ENCODE results near the gene RETREG2. TPM values are rescaled to one million over a fixed set of nuclear protein-coding genes. Genes with fewer than 3 reads are reported as not detected.

The RETREG2 gene
- total RNA-seq, 1 experiment from 2014 or later, result 69.7 TPM

GRCh38 chr2:219179601-219180465 is 1.8 kb downstream of the RETREG2 start:
- peaks cover 21% of the 10 kb centered on the region for H3K4me1 Mint-ChIP-seq (ENCODE audit: low read depth, unreplicated experiment)
- no peaks in the 10 kb centered on the region for H3K9me3 Mint-ChIP-seq (ENCODE audit: low read depth, unreplicated experiment)
- TF ChIP-seq CTCF (IDR thresholded peaks at IDR 0.05; ENCODE audit: unreplicated experiment), result no peak
- intact Hi-C loops (cut with micrococcal nuclease; ENCODE audit: unreplicated experiment), result loop anchor here (5.0 kb wide), 1 partner anchor 117 kb away; no protein-coding TSS in a partner anchor
- CTCF ChIA-PET, result interaction anchor here (0.6 kb wide), 1 partner anchor 182 kb away, joined by 4 read pairs; no protein-coding TSS in a partner anchor
- DNase-seq, result no peak
- H3K27me3 Mint-ChIP-seq (ENCODE audit: unreplicated experiment), result no peaks in the 10 kb centered on the region
- no peak overlapping the region for H3K4me3 Mint-ChIP-seq (ENCODE audit: low read depth, unreplicated experiment)
- no peak overlapping the region for H3K27ac Mint-ChIP-seq (ENCODE audit: unreplicated experiment)
- peaks cover 52% of the 10 kb centered on the region for H3K36me3 Mint-ChIP-seq (ENCODE audit: insufficient read depth, unreplicated experiment)
- BruUV-seq (replicated peaks), result no TSS peak

GRCh38 chr2:219180961-219181360 is 2.9 kb downstream of the RETREG2 start:
- TF ChIP-seq CTCF (IDR thresholded peaks at IDR 0.05; ENCODE audit: unreplicated experiment), result no peak
- BruUV-seq (replicated peaks), result no TSS peak
- CTCF ChIA-PET, result interaction anchor here (0.6 kb wide), 1 partner anchor 207 kb away, joined by 3 read pairs; no protein-coding TSS in a partner anchor
- Mint-ChIP-seq H3K4me3 (ENCODE audit: low read depth, unreplicated experiment) (no peak overlapping the region), H3K9me3 (ENCODE audit: low read depth, unreplicated experiment) (no peaks in the 10 kb centered on the region), H3K4me1 (ENCODE audit: low read depth, unreplicated experiment) (peaks cover 21% of the 10 kb centered on the region), H3K27me3 (ENCODE audit: unreplicated experiment) (no peaks in the 10 kb centered on the region), H3K27ac (ENCODE audit: unreplicated experiment) (no peak overlapping the region), H3K36me3 (ENCODE audit: insufficient read depth, unreplicated experiment) (peaks cover 42% of the 10 kb centered on the region)
- DNase-seq, result no peak
- intact Hi-C loops (cut with micrococcal nuclease; ENCODE audit: unreplicated experiment), result no loop called here

GRCh38 chr2:219181531-219181930 is 3.5 kb downstream of the RETREG2 start:
- no peaks in the 10 kb centered on the region for H3K27me3 Mint-ChIP-seq (ENCODE audit: unreplicated experiment)
- H3K9me3 Mint-ChIP-seq (ENCODE audit: low read depth, unreplicated experiment), result no peaks in the 10 kb centered on the region
- no peak overlapping the region for H3K27ac Mint-ChIP-seq (ENCODE audit: unreplicated experiment)
- intact Hi-C loops (cut with micrococcal nuclease; ENCODE audit: unreplicated experiment), result no loop called here
- no peak for DNase-seq
- CTCF ChIA-PET, result no interaction called here
- peaks cover 21% of the 10 kb centered on the region for H3K4me1 Mint-ChIP-seq (ENCODE audit: low read depth, unreplicated experiment)
- no TSS peak for BruUV-seq (replicated peaks)
- H3K36me3 Mint-ChIP-seq (ENCODE audit: insufficient read depth, unreplicated experiment), result peaks cover 36% of the 10 kb centered on the region
- TF ChIP-seq CTCF (IDR thresholded peaks at IDR 0.05; ENCODE audit: unreplicated experiment), result no peak
- no peak overlapping the region for H3K4me3 Mint-ChIP-seq (ENCODE audit: low read depth, unreplicated experiment)

GRCh38 chr2:219182331-219183150 is 4.5 kb downstream of the RETREG2 start:
- Mint-ChIP-seq H3K27ac (ENCODE audit: unreplicated experiment) (no peak overlapping the region), H3K4me3 (ENCODE audit: low read depth, unreplicated experiment) (no peak overlapping the region), H3K36me3 (ENCODE audit: insufficient read depth, unreplicated experiment) (peaks cover 26% of the 10 kb centered on the region), H3K9me3 (ENCODE audit: low read depth, unreplicated experiment) (no peaks in the 10 kb centered on the region), H3K4me1 (ENCODE audit: low read depth, unreplicated experiment) (peaks cover 15% of the 10 kb centered on the region), H3K27me3 (ENCODE audit: unreplicated experiment) (no peaks in the 10 kb centered on the region)
- no peak for DNase-seq
- intact Hi-C loops (cut with micrococcal nuclease; ENCODE audit: unreplicated experiment), result no loop called here
- CTCF ChIA-PET, result interaction anchor here (0.5 to 1.6 kb wide), 3 partner anchors 11 to 203 kb away, joined by 3 to 8 read pairs (median 3); no protein-coding TSS in a partner anchor
- no TSS peak for BruUV-seq (replicated peaks)
- no peak for TF ChIP-seq CTCF (IDR thresholded peaks at IDR 0.05; ENCODE audit: unreplicated experiment)

All from Calu3 (cell line).